NAMALWA (cell line): Measurements from ENCODE around the gene TTI1.
A peak's percentile ranks its signal among the peaks of the same experiment; 100 is the strongest.

Experiments
- DNase-seq: peaks from one replicate; pipeline ENCODE4 v3.0.0-alpha.2; 2015; ENCODE audit warnings: low spot score

The TTI1 gene

GRCh38 chr20:38054647-38055046, 21.4 kb upstream of the TTI1 start:
- no peak for DNase-seq

GRCh38 chr20:38052870-38053269, 19.6 kb upstream of the TTI1 start:
- DNase-seq: no peak

- no peak for DNase-seq
These were observed 17.4 kb upstream of the TTI1 start for GRCh38 chr20:38050686-38051085.

GRCh38 chr20:38049800-38050199, 16.5 kb upstream of the TTI1 start:
- DNase-seq: no peak

- no peak for DNase-seq
These were observed 13.3 kb upstream of the TTI1 start for GRCh38 chr20:38046572-38046971.

- DNase-seq: no peak
These were observed 11.4 kb upstream of the TTI1 start for GRCh38 chr20:38044685-38045084.

GRCh38 chr20:38043512-38044300, 10.4 kb upstream of the TTI1 start:
- no peak for DNase-seq

GRCh38 chr20:38040276-38040675, 7.0 kb upstream of the TTI1 start:
- DNase-seq: no peak

GRCh38 chr20:38036366-38036765, 3.1 kb upstream of the TTI1 start:
- no peak for DNase-seq

- no peak for DNase-seq
These were observed 1.7 kb upstream of the TTI1 start for GRCh38 chr20:38034961-38035360.

GRCh38 chr20:38034108-38034649, 923 bp upstream of the TTI1 start:
- peak; percentile 24 for DNase-seq

GRCh38 chr20:38032585-38033329, 499 bp downstream of the TTI1 start:
- no peak for DNase-seq

- no peak for DNase-seq
These were observed 1.3 kb downstream of the TTI1 start for GRCh38 chr20:38031957-38032356.

- DNase-seq: no peak
These were observed 3.8 kb downstream of the TTI1 start for GRCh38 chr20:38029453-38029852.

- DNase-seq: no peak
These were observed 8.8 kb downstream of the TTI1 start for GRCh38 chr20:38024496-38024895.

- DNase-seq: no peak
These were observed 9.9 kb downstream of the TTI1 start for GRCh38 chr20:38023181-38024001.

GRCh38 chr20:38021087-38021772, 12.0 kb downstream of the TTI1 start:
- DNase-seq: no peak

GRCh38 chr20:38018385-38018784, 14.9 kb downstream of the TTI1 start:
- DNase-seq: no peak

GRCh38 chr20:38017959-38018358, 15.3 kb downstream of the TTI1 start:
- no peak for DNase-seq

GRCh38 chr20:38013887-38014286, 19.4 kb downstream of the TTI1 start:
- DNase-seq: no peak

- DNase-seq: no peak
These were observed 20.9 kb downstream of the TTI1 start for GRCh38 chr20:38012332-38012731.

- no peak for DNase-seq
These were observed 21.6 kb downstream of the TTI1 start for GRCh38 chr20:38011696-38012095.
